Panc1 (cell line): ENCODE measurements around the gene USH2A. TPM values are rescaled to one million over a fixed set of nuclear protein-coding genes. Genes with fewer than 3 reads are reported as not detected.

Source experiments
- ATAC-seq: fragments of 200-7000 bp; cut with Tn5 transposase; 2 replicates; pipeline ENCODE4 v1.9.1; 2020; ENCODE audit warnings: mild to moderate bottlenecking, moderate library complexity
- BruUV-seq: library from RNA; stranded (reverse); fragments of 400-500 nt; replicated peaks from 2 replicates; lab custom pipeline; 2021; lab: Mats Ljungman, UMichigan
- CTCF ChIA-PET: fragments of 300-600 bp; sonication (Branson Sonifier 250); formaldehyde crosslinking; loops from one replicate; lab custom pipeline; 2022; ENCODE audit warnings: antibody characterized with exemption; lab: Charles Lee
- POLR2A ChIA-PET: fragments of 300-600 bp; sonication (Branson Sonifier 250); formaldehyde crosslinking; loops from one replicate; lab custom pipeline; 2022; ENCODE audit warnings: antibody characterized with exemption; lab: Charles Lee
- DNase-seq: peaks from one replicate; pipeline ENCODE4 v3.0.0-alpha.2; 2010; ENCODE audit warnings: low read depth, low spot score
- H3K27ac ChIP-seq: 2 replicates; pipeline ENCODE4 v1.5.1; 2011; ENCODE audit warnings: mild to moderate bottlenecking, low read length, inconsistent platforms
- H3K27me3 ChIP-seq: fragments of 200-500 bp; sonication (Bioruptor generic); 2 replicates; pipeline ENCODE4 v1.6.0; 2014; ENCODE audit warnings: low read length, inconsistent platforms; ENCODE audit not compliant: control insufficient read depth, insufficient read depth
- H3K36me3 ChIP-seq: fragments of 200-500 bp; sonication (Bioruptor generic); 2 replicates; pipeline ENCODE4 v1.5.1; 2014; ENCODE audit warnings: inconsistent platforms, mild to moderate bottlenecking, low read length, moderate library complexity; ENCODE audit not compliant: control insufficient read depth, insufficient read depth
- H3K4me1 ChIP-seq: 2 replicates; pipeline ENCODE4 v1.5.1; 2011; ENCODE audit warnings: inconsistent platforms, mild to moderate bottlenecking, low read length, moderate library complexity; ENCODE audit not compliant: control insufficient read depth, insufficient read depth
- H3K4me3 ChIP-seq, 2 experiments: 2 replicates each; pipeline ENCODE4 v1.5.1; 2011 to 2012; ENCODE audit warnings: low read depth in 2 of 2, low read length in 2 of 2, mild to moderate bottlenecking in 2 of 2, inconsistent platforms in 1 of 2, moderate library complexity in 1 of 2
- H3K9me3 ChIP-seq: fragments of 200-500 bp; sonication (Bioruptor generic); 2 replicates; pipeline ENCODE4 v1.5.1; 2014; ENCODE audit warnings: low read depth, mild to moderate bottlenecking, inconsistent platforms, low read length, moderate library complexity; ENCODE audit not compliant: control insufficient read depth, insufficient read depth
- POLR2AphosphoS5 ChIP-seq: IDR thresholded peaks from 2 replicates; pipeline ENCODE4 v1.6.1; 2012; ENCODE audit warnings: mild to moderate bottlenecking, low read depth, low read length, moderate library complexity
- SIN3A ChIP-seq: IDR thresholded peaks from 2 replicates; pipeline ENCODE4 v1.6.1; 2012; ENCODE audit warnings: low read depth, mild to moderate bottlenecking, low read length, moderate library complexity, borderline replicate concordance; ENCODE audit not compliant: insufficient read depth
- TCF7L2 ChIP-seq: IDR thresholded peaks from 2 replicates; pipeline ENCODE4 v1.6.1; 2011; ENCODE audit warnings: mild to moderate bottlenecking, low read depth, low read length, inconsistent platforms
- in situ Hi-C: cut with HindIII; loops from 2 replicates; pipeline ENCODE4 v1.10.0; 2016; ENCODE audit warnings: low sequenced_read_pairs, low pct_unique_long_range_greater_than_20kb
- intact Hi-C: fragments of 100-400 bp; cut with micrococcal nuclease; formaldehyde crosslinking; loops from one replicate; pipeline ENCODE4 v1.10.0; 2022; ENCODE audit not compliant: unreplicated experiment
- total RNA-seq: library from RNA; stranded (reverse); gene quantifications from one replicate; pipeline ENCODE4 v1.2.1, GENCODE V29; 2021; ENCODE audit not compliant: unreplicated experiment
- TF ChIP-seq, protein P1 (sequence below), 2 experiments: IDR thresholded peaks; 2 replicates each; pipeline ENCODE4 v1.6.1; 2011 to 2012; ENCODE audit warnings: low read depth in 2 of 2, control low read depth in 1 of 2, low read length in 1 of 2, mild to moderate bottlenecking in 1 of 2, moderate library complexity in 1 of 2; ENCODE audit not compliant: insufficient read depth in 1 of 2
- TF ChIP-seq, protein P2 (sequence below): fragments of 450-650 bp; IDR thresholded peaks from 2 replicates; pipeline ENCODE4 v1.5.1; 2017; ENCODE audit warnings: mild to moderate bottlenecking

USH2A gene
- total RNA-seq, 1 experiment from 2014 or later: not detected

DNA sequence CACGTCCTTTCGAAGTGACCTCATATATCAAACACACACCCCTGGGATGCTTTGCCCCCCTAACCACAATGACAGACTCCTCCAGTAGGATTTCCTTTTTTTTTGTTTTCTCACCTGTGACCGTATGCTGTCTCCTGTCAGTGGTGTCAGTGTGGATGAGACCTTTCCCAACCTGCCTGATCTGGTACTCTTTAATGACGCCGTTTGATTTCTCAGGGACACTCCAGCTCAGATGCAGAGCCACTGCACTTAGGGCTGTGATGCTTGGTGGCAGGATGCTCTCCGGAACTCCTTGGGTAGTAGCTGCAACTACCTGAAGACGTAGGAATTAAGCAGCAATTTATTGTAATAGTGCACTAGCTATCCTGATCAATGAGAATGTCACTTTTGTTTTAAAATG lies 643.5 kb downstream of the USH2A start:
- CTCF ChIA-PET: no interaction called here

DNA sequence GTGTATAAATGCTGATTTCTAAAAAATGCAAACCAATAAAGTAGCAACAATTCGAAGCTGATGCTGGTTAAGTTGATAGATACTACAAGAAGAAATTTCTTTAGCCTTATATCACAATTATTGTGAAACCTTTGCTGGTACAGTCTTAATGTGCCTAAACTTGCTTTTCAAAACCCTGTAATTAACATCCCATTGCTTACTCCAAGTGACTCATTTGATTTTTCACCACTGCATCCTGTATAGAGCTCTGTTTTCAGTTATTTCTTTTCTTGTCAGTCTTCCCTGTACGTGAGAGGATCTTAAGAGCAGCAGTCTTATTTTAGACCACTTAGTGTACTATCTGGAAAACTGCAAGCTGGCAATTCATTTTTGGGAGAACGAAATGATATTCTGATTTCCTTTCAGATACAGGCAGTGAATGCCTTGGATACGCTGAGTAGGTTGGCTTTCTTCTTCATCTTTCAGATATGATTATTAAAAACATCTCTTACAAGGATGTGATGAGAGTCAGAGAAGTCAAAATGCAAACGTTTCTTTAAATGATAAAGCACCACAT lies 645.8 kb downstream of the USH2A start:
- POLR2A ChIA-PET: no interaction called here
- no peak for ATAC-seq

More for the DNA sequence above, 643.5 kb downstream of the USH2A start:
- Histone ChIP-seq H3K36me3 (no peaks in the 10 kb centered on the region), H3K4me1 (no peaks in the 10 kb centered on the region; the same call in 1 of the 2 replicates), H3K27me3 (no peaks in the 10 kb centered on the region), H3K4me3 (no peak overlapping the region), H3K9me3 (no peaks in the 10 kb centered on the region), H3K27ac (no peak overlapping the region)
- no peak for ATAC-seq
- in situ Hi-C loops: no loop called here
- POLR2A ChIA-PET: no interaction called here
- no peak for DNase-seq
- no peak for TF ChIP-seq TCF7L2
- TF ChIP-seq, protein P1, sequence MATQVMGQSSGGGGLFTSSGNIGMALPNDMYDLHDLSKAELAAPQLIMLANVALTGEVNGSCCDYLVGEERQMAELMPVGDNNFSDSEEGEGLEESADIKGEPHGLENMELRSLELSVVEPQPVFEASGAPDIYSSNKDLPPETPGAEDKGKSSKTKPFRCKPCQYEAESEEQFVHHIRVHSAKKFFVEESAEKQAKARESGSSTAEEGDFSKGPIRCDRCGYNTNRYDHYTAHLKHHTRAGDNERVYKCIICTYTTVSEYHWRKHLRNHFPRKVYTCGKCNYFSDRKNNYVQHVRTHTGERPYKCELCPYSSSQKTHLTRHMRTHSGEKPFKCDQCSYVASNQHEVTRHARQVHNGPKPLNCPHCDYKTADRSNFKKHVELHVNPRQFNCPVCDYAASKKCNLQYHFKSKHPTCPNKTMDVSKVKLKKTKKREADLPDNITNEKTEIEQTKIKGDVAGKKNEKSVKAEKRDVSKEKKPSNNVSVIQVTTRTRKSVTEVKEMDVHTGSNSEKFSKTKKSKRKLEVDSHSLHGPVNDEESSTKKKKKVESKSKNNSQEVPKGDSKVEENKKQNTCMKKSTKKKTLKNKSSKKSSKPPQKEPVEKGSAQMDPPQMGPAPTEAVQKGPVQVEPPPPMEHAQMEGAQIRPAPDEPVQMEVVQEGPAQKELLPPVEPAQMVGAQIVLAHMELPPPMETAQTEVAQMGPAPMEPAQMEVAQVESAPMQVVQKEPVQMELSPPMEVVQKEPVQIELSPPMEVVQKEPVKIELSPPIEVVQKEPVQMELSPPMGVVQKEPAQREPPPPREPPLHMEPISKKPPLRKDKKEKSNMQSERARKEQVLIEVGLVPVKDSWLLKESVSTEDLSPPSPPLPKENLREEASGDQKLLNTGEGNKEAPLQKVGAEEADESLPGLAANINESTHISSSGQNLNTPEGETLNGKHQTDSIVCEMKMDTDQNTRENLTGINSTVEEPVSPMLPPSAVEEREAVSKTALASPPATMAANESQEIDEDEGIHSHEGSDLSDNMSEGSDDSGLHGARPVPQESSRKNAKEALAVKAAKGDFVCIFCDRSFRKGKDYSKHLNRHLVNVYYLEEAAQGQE (IDR thresholded peaks at IDR 0.05; ENCODE audit: insufficient read depth in 1 of 2, low read depth in 2 of 2, low read length in 1 of 2): no peak
- TF ChIP-seq, protein P2, sequence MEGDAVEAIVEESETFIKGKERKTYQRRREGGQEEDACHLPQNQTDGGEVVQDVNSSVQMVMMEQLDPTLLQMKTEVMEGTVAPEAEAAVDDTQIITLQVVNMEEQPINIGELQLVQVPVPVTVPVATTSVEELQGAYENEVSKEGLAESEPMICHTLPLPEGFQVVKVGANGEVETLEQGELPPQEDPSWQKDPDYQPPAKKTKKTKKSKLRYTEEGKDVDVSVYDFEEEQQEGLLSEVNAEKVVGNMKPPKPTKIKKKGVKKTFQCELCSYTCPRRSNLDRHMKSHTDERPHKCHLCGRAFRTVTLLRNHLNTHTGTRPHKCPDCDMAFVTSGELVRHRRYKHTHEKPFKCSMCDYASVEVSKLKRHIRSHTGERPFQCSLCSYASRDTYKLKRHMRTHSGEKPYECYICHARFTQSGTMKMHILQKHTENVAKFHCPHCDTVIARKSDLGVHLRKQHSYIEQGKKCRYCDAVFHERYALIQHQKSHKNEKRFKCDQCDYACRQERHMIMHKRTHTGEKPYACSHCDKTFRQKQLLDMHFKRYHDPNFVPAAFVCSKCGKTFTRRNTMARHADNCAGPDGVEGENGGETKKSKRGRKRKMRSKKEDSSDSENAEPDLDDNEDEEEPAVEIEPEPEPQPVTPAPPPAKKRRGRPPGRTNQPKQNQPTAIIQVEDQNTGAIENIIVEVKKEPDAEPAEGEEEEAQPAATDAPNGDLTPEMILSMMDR: no peak
- TF ChIP-seq SIN3A: no peak
- no peak for TF ChIP-seq POLR2AphosphoS5
- BruUV-seq: no TSS peak
- intact Hi-C loops: no loop called here

More for the DNA sequence above, 645.8 kb downstream of the USH2A start:
- Histone ChIP-seq H3K36me3 (no peaks in the 10 kb centered on the region), H3K27me3 (no peaks in the 10 kb centered on the region), H3K9me3 (no peaks in the 10 kb centered on the region), H3K27ac (no peak overlapping the region), H3K4me3 (no peak overlapping the region), H3K4me1 (no peaks in the 10 kb centered on the region; the same call in 1 of the 2 replicates)
- TF ChIP-seq, protein P1 (IDR thresholded peaks at IDR 0.05; ENCODE audit: insufficient read depth in 1 of 2, low read depth in 2 of 2, low read length in 1 of 2): no peak
- TF ChIP-seq POLR2AphosphoS5 (no peak), SIN3A (no peak), TCF7L2 (no peak)
- TF ChIP-seq, protein P2: no peak
- CTCF ChIA-PET: no interaction called here
- in situ Hi-C loops: no loop called here
- intact Hi-C loops: no loop called here
- no TSS peak for BruUV-seq
- no peak for DNase-seq
